ENCODE measurements around the gene MYO5B.
"Not testable (repeated sequence)": the region's sequence is repeated elsewhere in the genome, so short reads cannot be mapped to it uniquely, and the experiment has no call there.

DNA sequence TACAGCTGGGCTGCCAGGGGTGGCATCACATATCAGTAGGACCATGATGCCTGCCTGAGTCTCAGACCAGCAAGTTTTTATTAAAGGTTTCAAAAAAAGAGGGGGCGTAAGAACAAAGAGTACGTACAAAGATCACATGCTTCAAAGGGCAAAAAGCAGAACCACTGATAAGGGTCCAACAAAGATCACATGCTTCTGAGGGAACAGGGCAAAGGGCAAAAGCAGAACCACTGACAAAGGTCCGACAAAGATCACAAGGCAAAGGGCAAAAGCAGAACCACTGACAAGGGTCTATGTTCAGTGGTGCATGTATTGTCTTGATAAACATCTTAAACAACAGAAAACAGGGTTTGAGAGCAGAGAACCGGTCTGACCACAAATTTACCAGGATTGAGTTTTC is 25.3 kb upstream of the MYO5B start:
- TF ChIP-seq, protein P1, sequence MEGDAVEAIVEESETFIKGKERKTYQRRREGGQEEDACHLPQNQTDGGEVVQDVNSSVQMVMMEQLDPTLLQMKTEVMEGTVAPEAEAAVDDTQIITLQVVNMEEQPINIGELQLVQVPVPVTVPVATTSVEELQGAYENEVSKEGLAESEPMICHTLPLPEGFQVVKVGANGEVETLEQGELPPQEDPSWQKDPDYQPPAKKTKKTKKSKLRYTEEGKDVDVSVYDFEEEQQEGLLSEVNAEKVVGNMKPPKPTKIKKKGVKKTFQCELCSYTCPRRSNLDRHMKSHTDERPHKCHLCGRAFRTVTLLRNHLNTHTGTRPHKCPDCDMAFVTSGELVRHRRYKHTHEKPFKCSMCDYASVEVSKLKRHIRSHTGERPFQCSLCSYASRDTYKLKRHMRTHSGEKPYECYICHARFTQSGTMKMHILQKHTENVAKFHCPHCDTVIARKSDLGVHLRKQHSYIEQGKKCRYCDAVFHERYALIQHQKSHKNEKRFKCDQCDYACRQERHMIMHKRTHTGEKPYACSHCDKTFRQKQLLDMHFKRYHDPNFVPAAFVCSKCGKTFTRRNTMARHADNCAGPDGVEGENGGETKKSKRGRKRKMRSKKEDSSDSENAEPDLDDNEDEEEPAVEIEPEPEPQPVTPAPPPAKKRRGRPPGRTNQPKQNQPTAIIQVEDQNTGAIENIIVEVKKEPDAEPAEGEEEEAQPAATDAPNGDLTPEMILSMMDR (conservative IDR thresholded peaks at IDR 0.05 in 1 of 2, IDR thresholded peaks at IDR 0.05 in 1 of 2; ENCODE audit: extremely low read depth in 1 of 2, insufficient read depth in 1 of 2, low read depth in 1 of 2, low read length in 2 of 2): not testable (repeated sequence)
- TF ChIP-seq EZH2 (IDR thresholded peaks at IDR 0.05; ENCODE audit: borderline replicate concordance, low read length): not testable (repeated sequence)

Measured in mammary epithelial cell (primary cell).